ENCODE results near the gene OR6C6. TPM values are rescaled to one million over a fixed set of nuclear protein-coding genes. Genes with fewer than 3 reads are reported as not detected.

OR6C6 gene
- total RNA-seq, 1 experiment from 2014 or later, result not detected

DNA sequence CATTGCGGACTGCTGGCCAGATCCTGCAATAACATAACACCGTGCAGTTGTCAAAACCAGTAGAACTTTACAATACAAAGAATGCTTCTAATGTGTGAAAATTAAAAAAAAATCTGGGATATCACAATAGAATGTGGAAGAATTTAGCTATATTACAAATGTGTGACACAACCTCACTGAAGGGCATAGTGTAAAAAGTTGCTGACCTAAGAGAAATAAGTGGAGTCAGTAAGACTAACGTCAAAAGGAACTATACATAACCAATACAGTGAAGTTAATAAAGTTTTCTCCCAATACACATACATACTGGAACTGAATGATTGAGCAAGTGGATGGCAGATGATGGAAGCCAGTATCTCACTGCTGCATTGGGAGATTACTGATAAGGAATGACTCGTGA lies 39.5 kb downstream of the OR6C6 start:
- H3K56ac ChIP-seq (ENCODE audit: insufficient read length, low read depth, low read length), result no peak overlapping the region
- no peak overlapping the region for H2BK12ac ChIP-seq (ENCODE audit: insufficient read length, low read depth, low read length)
- no peak overlapping the region for H3K9ac ChIP-seq (ENCODE audit: extremely low read depth, insufficient read length, low read length)
- no peak overlapping the region for H4K91ac ChIP-seq (ENCODE audit: insufficient read length, low read depth, low read length)
- H3K14ac ChIP-seq (ENCODE audit: insufficient read depth, low read length), result no peak overlapping the region
- Mint-ChIP-seq H3K9me3 (no peaks in the 10 kb centered on the region), H3K36me3 (ENCODE audit: insufficient read depth in 1 of 3, low read depth in 3 of 3) (no peaks in the 10 kb centered on the region), H3K4me3 (no peak overlapping the region; a peak in 1 of 5 replicates), H3K27ac (no peak overlapping the region), H3K27me3 (ENCODE audit: low read depth) (no peaks in the 10 kb centered on the region), H3K4me1 (no peaks in the 10 kb centered on the region)
- H4K5ac ChIP-seq (ENCODE audit: insufficient read length, low read depth, low read length), result no peak overlapping the region
- TF ChIP-seq, protein P1, sequence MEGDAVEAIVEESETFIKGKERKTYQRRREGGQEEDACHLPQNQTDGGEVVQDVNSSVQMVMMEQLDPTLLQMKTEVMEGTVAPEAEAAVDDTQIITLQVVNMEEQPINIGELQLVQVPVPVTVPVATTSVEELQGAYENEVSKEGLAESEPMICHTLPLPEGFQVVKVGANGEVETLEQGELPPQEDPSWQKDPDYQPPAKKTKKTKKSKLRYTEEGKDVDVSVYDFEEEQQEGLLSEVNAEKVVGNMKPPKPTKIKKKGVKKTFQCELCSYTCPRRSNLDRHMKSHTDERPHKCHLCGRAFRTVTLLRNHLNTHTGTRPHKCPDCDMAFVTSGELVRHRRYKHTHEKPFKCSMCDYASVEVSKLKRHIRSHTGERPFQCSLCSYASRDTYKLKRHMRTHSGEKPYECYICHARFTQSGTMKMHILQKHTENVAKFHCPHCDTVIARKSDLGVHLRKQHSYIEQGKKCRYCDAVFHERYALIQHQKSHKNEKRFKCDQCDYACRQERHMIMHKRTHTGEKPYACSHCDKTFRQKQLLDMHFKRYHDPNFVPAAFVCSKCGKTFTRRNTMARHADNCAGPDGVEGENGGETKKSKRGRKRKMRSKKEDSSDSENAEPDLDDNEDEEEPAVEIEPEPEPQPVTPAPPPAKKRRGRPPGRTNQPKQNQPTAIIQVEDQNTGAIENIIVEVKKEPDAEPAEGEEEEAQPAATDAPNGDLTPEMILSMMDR (conservative IDR thresholded peaks at IDR 0.05), result no peak
- no peak overlapping the region for H2AFZ ChIP-seq (ENCODE audit: low read length)
- no peak overlapping the region for H3K27ac ChIP-seq (ENCODE audit: insufficient read length, low read depth, low read length)
- H3K4ac ChIP-seq (ENCODE audit: low read depth, low read length), result no peak overlapping the region
- no peak for DNase-seq
- no peaks in the 10 kb centered on the region for H3K79me2 ChIP-seq (ENCODE audit: insufficient read depth, low read length)
- H3K23ac ChIP-seq (ENCODE audit: insufficient read length, low read depth, low read length), result no peak overlapping the region
- H4K8ac ChIP-seq (replicated peaks; ENCODE audit: insufficient read length, low read depth, low read length), result no peak overlapping the region
- H4K20me1 ChIP-seq (ENCODE audit: control insufficient read depth, insufficient read depth, insufficient read length), result no peaks in the 10 kb centered on the region
- no peaks in the 10 kb centered on the region for H3K4me1 ChIP-seq (ENCODE audit: insufficient read depth, low read length)
- no peak overlapping the region for H2AK5ac ChIP-seq (ENCODE audit: insufficient read length, low read length)
- H2BK5ac ChIP-seq (ENCODE audit: insufficient read length, low read length), result no peak overlapping the region
- no peaks in the 10 kb centered on the region for H3K9me3 ChIP-seq (ENCODE audit: control insufficient read depth, low read depth, low read length)
- no peak overlapping the region for H3T11ph ChIP-seq (ENCODE audit: low read length)
- H2BK120ac ChIP-seq (ENCODE audit: low read depth, low read length, poor library complexity, severe bottlenecking), result no peak overlapping the region
- no peaks in the 10 kb centered on the region for H3K23me2 ChIP-seq (ENCODE audit: insufficient read length, low read depth, low read length, poor library complexity, severe bottlenecking)
- no CpG with 5 or more reads among the region's 4 CpGs for WGBS (ENCODE audit: extremely low coverage, insufficient read length, low lambda C conversion rate)
- H3K4me2 ChIP-seq (ENCODE audit: insufficient read depth, insufficient read length, low read length), result no peak overlapping the region
- no peak overlapping the region for H2BK20ac ChIP-seq (ENCODE audit: low read depth, low read length, poor library complexity, severe bottlenecking)
- H2BK15ac ChIP-seq (ENCODE audit: low read depth, low read length), result no peak overlapping the region
- H3K79me1 ChIP-seq (ENCODE audit: insufficient read depth, low read depth, low read length, poor library complexity, severe bottlenecking), result no peaks in the 10 kb centered on the region
- no peak overlapping the region for H3K18ac ChIP-seq (ENCODE audit: insufficient read length, low read depth, low read length)
- H3K27me3 ChIP-seq (ENCODE audit: insufficient read depth, low read length), result no peaks in the 10 kb centered on the region
